Epithelial cell of esophagus (primary cell): ENCODE data around the gene CDCP1.

Experiments used
- DNase-seq: peaks from one replicate; pipeline ENCODE4 v3.0.0; 2010; ENCODE audit warnings: low read depth
- H3K4me3 ChIP-seq: 2 replicates; pipeline ENCODE4 v1.5.1; 2011; ENCODE audit warnings: mild to moderate bottlenecking, low read length, control low read depth
- CTCF ChIP-seq: IDR thresholded peaks from 2 replicates; pipeline ENCODE4 v1.5.1; 2011; ENCODE audit warnings: low read depth, mild to moderate bottlenecking, low read length, control low read depth, inconsistent platforms; ENCODE audit not compliant: insufficient read depth; ENCODE audit errors: missing control alignments

CDCP1 gene

GRCh38 chr3:45064512-45065372, 81.4 kb downstream of the CDCP1 start:
- no peak overlapping the region for H3K4me3 ChIP-seq
- peak; percentile 53 for DNase-seq
- TF ChIP-seq CTCF, result no peak

GRCh38 chr3:45062697-45063070, 83.5 kb downstream of the CDCP1 start:
- no peak for DNase-seq
- H3K4me3 ChIP-seq, result no peak overlapping the region
- TF ChIP-seq CTCF, result no peak

- no peak overlapping the region for H3K4me3 ChIP-seq
- no peak for DNase-seq
- TF ChIP-seq CTCF, result no peak
Observed at GRCh38 chr3:45060165-45060892, 85.8 kb downstream of the CDCP1 start.

GRCh38 chr3:45059132-45059531, 87.0 kb downstream of the CDCP1 start:
- H3K4me3 ChIP-seq, result no peak overlapping the region
- TF ChIP-seq CTCF, result no peak
- no peak for DNase-seq

- TF ChIP-seq CTCF, result no peak
- DNase-seq, result no peak
- H3K4me3 ChIP-seq, result no peak overlapping the region
Observed at GRCh38 chr3:45057557-45057956, 88.6 kb downstream of the CDCP1 start.

- H3K4me3 ChIP-seq, result no peak overlapping the region
- no peak for DNase-seq
- no peak for TF ChIP-seq CTCF
Observed at GRCh38 chr3:45056608-45057301, 89.4 kb downstream of the CDCP1 start.
